K562 (cell line): Measurements from ENCODE around the gene GDF9. TPM values are rescaled to one million over a fixed set of nuclear protein-coding genes. Genes with fewer than 3 reads are reported as not detected.

Experiments
- GTF2A2 ChIP-seq: IDR thresholded peaks from 2 replicates; pipeline ENCODE4 v1.6.1; 2016; ENCODE audit warnings: mild to moderate bottlenecking, missing genetic modification characterization, missing compliant biosample characterization
- polyA plus RNA-seq, 8 experiments: library from polyadenylated mRNA; depleted of rRNA in 4 of 8; stranded (reverse) in 5 of 8; unstranded in 3 of 8; fragments of >200 nt; fragmentation: Nextera tagmentation in 2 of 8; fragmentation: Illumina TruSeq in 1 of 8; extraction: Ambion mirVana in 2 of 8; extraction: Trizol in 1 of 8; gene quantifications; 2 replicates each; pipeline versions ENCODE4 v1.2.1 to v1.2.3, GENCODE V29; 2011 to 2014; ENCODE audit warnings: inconsistent platforms in 1 of 8, missing spikeins in 1 of 8
- total RNA-seq, 7 experiments: library from RNA; depleted of rRNA in 6 of 7; stranded (reverse); fragments of >200 nt in 6 of 7; fragmentation: Illumina TruSeq in 2 of 7; extraction: Trizol in 2 of 7; gene quantifications; 2 replicates each; pipeline versions ENCODE4 v1.2.1 to v1.2.3, GENCODE V29; 2011 to 2021; ENCODE audit warnings: low replicate concordance in 1 of 7
- TF ChIP-seq, protein P1 (sequence below), 2 experiments: fragments of 450-650 bp; formaldehyde crosslinking in 1 of 2; IDR thresholded peaks; 2 replicates each; pipeline versions ENCODE4 v1.4.0 to v1.6.1; 2014 to 2020; ENCODE audit warnings: mild to moderate bottlenecking in 2 of 2, borderline replicate concordance in 1 of 2, low read depth in 1 of 2
- TF ChIP-seq, protein P2 (sequence below): sonication (generic); IDR thresholded peaks from 2 replicates; pipeline ENCODE4 v1.6.1; 2016

The GDF9 gene
- total and polyA plus RNA-seq, 9 of the 15 experiments (the other 6 are each of a cell fraction or from before 2014, with no cell fraction given): 0.10 to 0.70 (median 0.20) TPM; not detected in 1

- TF ChIP-seq, protein P1, sequence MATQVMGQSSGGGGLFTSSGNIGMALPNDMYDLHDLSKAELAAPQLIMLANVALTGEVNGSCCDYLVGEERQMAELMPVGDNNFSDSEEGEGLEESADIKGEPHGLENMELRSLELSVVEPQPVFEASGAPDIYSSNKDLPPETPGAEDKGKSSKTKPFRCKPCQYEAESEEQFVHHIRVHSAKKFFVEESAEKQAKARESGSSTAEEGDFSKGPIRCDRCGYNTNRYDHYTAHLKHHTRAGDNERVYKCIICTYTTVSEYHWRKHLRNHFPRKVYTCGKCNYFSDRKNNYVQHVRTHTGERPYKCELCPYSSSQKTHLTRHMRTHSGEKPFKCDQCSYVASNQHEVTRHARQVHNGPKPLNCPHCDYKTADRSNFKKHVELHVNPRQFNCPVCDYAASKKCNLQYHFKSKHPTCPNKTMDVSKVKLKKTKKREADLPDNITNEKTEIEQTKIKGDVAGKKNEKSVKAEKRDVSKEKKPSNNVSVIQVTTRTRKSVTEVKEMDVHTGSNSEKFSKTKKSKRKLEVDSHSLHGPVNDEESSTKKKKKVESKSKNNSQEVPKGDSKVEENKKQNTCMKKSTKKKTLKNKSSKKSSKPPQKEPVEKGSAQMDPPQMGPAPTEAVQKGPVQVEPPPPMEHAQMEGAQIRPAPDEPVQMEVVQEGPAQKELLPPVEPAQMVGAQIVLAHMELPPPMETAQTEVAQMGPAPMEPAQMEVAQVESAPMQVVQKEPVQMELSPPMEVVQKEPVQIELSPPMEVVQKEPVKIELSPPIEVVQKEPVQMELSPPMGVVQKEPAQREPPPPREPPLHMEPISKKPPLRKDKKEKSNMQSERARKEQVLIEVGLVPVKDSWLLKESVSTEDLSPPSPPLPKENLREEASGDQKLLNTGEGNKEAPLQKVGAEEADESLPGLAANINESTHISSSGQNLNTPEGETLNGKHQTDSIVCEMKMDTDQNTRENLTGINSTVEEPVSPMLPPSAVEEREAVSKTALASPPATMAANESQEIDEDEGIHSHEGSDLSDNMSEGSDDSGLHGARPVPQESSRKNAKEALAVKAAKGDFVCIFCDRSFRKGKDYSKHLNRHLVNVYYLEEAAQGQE (IDR thresholded peaks at IDR 0.05; ENCODE audit: borderline replicate concordance): 0 out of 2 replicates have a peak, but pooled peaks have one; percentile 7
- TF ChIP-seq, protein P1 (CRISPR knock-in tag; IDR thresholded peaks at IDR 0.05; ENCODE audit: low read depth): no peak
- TF ChIP-seq GTF2A2 (tag): no peak
- TF ChIP-seq, protein P2, sequence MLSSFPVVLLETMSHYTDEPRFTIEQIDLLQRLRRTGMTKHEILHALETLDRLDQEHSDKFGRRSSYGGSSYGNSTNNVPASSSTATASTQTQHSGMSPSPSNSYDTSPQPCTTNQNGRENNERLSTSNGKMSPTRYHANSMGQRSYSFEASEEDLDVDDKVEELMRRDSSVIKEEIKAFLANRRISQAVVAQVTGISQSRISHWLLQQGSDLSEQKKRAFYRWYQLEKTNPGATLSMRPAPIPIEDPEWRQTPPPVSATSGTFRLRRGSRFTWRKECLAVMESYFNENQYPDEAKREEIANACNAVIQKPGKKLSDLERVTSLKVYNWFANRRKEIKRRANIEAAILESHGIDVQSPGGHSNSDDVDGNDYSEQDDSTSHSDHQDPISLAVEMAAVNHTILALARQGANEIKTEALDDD: peak; percentile 67; the same call in 1 of the 2 replicates
These were observed 5.4 kb upstream of the GDF9 start (continued) for GRCh38 chr5:132871459-132872284.
